Gastrocnemius medialis (tissue), 4 donors: Measurements from ENCODE around the gene SNX18. TPM values are rescaled to one million over a fixed set of nuclear protein-coding genes. Genes with fewer than 3 reads are reported as not detected.

Experiments
- ATAC-seq, 2 donors: fragments of 150-250 bp; one replicate each; pipeline ENCODE4 v1.9.1; 2016
- DNase-seq, 2 donors: peaks; one replicate each; pipeline ENCODE4 v3.0.0-alpha.2; 2019
- H3K27ac ChIP-seq, 4 donors: fragments of 200-600 bp; sonication (generic); 1 replicate in 1 of 4; 2 replicates in 3 of 4; pipeline ENCODE4 v1.5.1; 2016 to 2018; ENCODE audit warnings: mild to moderate bottlenecking in 2 of 4, moderate library complexity in 1 of 4
- H3K27me3 ChIP-seq, 3 donors: fragments of 200-600 bp; sonication (generic) in 2 of 3; 1 replicate in 1 of 3; 2 replicates in 2 of 3; pipeline versions ENCODE4 v1.5.1 to v1.6.0; 2016 to 2019; ENCODE audit warnings: mild to moderate bottlenecking in 1 of 3, moderate library complexity in 1 of 3
- H3K36me3 ChIP-seq, 2 donors: fragments of 200-600 bp; sonication (generic) in 1 of 2; one replicate each; pipeline ENCODE4 v1.5.1; 2017 to 2018
- H3K4me1 ChIP-seq, 2 donors: fragments of 200-600 bp; sonication (generic) in 1 of 2; one replicate each; pipeline ENCODE4 v1.5.1; 2016 to 2017; ENCODE audit warnings: mild to moderate bottlenecking in 2 of 2
- H3K4me3 ChIP-seq, 4 donors: fragments of 200-600 bp; sonication (generic) in 3 of 4; 1 replicate in 1 of 4; 2 replicates in 3 of 4; pipeline ENCODE4 v1.5.1; 2016 to 2019; ENCODE audit warnings: mild to moderate bottlenecking in 2 of 4
- H3K9me3 ChIP-seq, 3 donors: fragments of 200-600 bp; sonication (generic) in 2 of 3; 1 replicate in 1 of 3; 2 replicates in 2 of 3; pipeline ENCODE4 v1.5.1; 2016 to 2019
- POLR2A ChIP-seq, 2 donors: fragments of 450-650 bp; IDR thresholded peaks; one replicate each; pipeline ENCODE4 v1.6.1; 2017; ENCODE audit warnings: antibody characterized with exemption in 2 of 2, mild to moderate bottlenecking in 2 of 2, moderate library complexity in 2 of 2
- in situ Hi-C, 4 donors: fragments of 200-750 bp; cut with MboI; loops; one replicate each; pipeline versions ENCODE4 v1.15.0 to v1.8.0; 2017; ENCODE audit warnings: low sequenced_read_pairs in 4 of 4
- intact Hi-C: fragments of 100-400 bp; cut with DNase I; formaldehyde crosslinking; loops from one replicate; pipeline ENCODE4 v1.15.1; 2023; ENCODE audit warnings: low total_unique reads
- total RNA-seq, 4 donors: library from RNA; depleted of rRNA; stranded (reverse); fragments of >200 nt; gene quantifications; one replicate each; pipeline versions ENCODE4 v1.1.0 to v1.2.3, GENCODE V29; 2016
- TF ChIP-seq, protein P1 (sequence below), 5 experiments: fragments of 450-650 bp in 3 of 5; fragments of 200-600 bp in 2 of 5; sonication (generic) in 2 of 5; IDR thresholded peaks in 4 of 5; conservative IDR thresholded peaks in 1 of 5; 1 replicate in 4 of 5; 2 replicates in 1 of 5; pipeline ENCODE4 v1.5.1; 2016 to 2019; ENCODE audit warnings: antibody characterized with exemption in 5 of 5, mild to moderate bottlenecking in 3 of 5, moderate library complexity in 3 of 5

SNX18 gene
- total RNA-seq, 4 donors from 2014 or later: 16.3 to 18.5 (median 18.0) TPM

DNA sequence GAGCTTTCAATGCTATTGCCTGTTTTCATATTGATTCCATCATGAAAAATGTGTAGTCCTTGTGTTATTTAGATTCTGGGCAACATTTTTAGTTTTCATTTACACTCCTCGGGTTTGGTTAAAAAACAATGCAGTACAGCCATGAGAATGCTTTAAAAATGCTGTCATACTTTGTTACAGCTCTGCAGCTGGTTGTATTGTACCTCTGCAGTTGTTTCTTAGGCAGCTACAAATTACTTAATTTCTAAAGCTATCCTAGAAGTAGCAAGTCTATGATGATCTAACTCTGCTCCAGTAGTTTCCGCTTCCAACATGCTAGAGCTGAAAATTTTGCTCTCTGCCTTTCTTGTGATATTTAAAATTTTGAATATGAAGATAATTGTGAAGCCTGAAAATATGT, 20.2 kb downstream of the SNX18 start:
- H3K27ac ChIP-seq: peak overlapping the region in 2 of 4 donors; percentile 0 to 26
- H3K27me3 ChIP-seq: no peaks in the 10 kb centered on the region
- DNase-seq (no peak), ATAC-seq (no peak)
- H3K4me3 ChIP-seq: no peak overlapping the region
- H3K36me3 ChIP-seq: no peaks in the 10 kb centered on the region
- no peaks in the 10 kb centered on the region for H3K9me3 ChIP-seq
- in situ Hi-C loops (loop anchor here in 1 of 4 donors (25.0 kb wide), 1 partner anchor 625 kb away; the partner anchor contains the start of genes CDC20B and GPX8), intact Hi-C loops (no loop called here)
- no peak for TF ChIP-seq POLR2A (IDR thresholded peaks at IDR 0.05)
- TF ChIP-seq, protein P1, sequence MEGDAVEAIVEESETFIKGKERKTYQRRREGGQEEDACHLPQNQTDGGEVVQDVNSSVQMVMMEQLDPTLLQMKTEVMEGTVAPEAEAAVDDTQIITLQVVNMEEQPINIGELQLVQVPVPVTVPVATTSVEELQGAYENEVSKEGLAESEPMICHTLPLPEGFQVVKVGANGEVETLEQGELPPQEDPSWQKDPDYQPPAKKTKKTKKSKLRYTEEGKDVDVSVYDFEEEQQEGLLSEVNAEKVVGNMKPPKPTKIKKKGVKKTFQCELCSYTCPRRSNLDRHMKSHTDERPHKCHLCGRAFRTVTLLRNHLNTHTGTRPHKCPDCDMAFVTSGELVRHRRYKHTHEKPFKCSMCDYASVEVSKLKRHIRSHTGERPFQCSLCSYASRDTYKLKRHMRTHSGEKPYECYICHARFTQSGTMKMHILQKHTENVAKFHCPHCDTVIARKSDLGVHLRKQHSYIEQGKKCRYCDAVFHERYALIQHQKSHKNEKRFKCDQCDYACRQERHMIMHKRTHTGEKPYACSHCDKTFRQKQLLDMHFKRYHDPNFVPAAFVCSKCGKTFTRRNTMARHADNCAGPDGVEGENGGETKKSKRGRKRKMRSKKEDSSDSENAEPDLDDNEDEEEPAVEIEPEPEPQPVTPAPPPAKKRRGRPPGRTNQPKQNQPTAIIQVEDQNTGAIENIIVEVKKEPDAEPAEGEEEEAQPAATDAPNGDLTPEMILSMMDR (IDR thresholded peaks at IDR 0.05 in 4 of 5, conservative IDR thresholded peaks at IDR 0.05 in 1 of 5): no peak
- peaks cover 22 to 30% of the 10 kb centered on the region in 2 donors for H3K4me1 ChIP-seq

DNA sequence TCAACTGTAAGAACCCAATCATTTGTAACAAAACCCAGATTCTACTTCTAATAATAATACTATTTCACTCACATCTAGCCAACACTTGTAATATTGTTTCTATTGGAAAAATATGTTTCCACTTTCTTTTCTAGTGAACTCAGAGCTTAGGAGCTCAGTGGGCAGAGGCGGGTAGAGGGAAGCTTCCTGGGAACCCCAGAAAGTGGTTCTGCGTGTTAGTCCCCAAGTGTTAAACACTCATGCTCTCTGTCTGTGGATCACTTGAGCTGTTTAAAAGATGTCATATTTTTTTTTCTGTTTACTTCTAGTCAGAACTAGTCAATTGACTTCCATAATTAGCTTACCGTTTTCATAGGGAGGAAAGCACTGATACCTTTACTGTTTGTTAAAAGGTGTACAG, 20.6 kb downstream of the SNX18 start:
- ATAC-seq: no peak
- TF ChIP-seq POLR2A (IDR thresholded peaks at IDR 0.05): no peak
- TF ChIP-seq, protein P1 (IDR thresholded peaks at IDR 0.05 in 4 of 5, conservative IDR thresholded peaks at IDR 0.05 in 1 of 5): no peak
- no peaks in the 10 kb centered on the region for H3K27me3 ChIP-seq
- H3K27ac ChIP-seq: peak overlapping the region in 2 of 4 donors; percentile 0 to 26
- in situ Hi-C loops (loop anchor here in 1 of 4 donors (25.0 kb wide), 1 partner anchor 624 kb away; the partner anchor contains the start of genes CDC20B and GPX8), intact Hi-C loops (no loop called here)
- DNase-seq: no peak
- no peak overlapping the region for H3K4me3 ChIP-seq
- H3K4me1 ChIP-seq: peaks cover 21 to 29% of the 10 kb centered on the region in 2 donors
- no peaks in the 10 kb centered on the region for H3K9me3 ChIP-seq
- H3K36me3 ChIP-seq: no peaks in the 10 kb centered on the region

DNA sequence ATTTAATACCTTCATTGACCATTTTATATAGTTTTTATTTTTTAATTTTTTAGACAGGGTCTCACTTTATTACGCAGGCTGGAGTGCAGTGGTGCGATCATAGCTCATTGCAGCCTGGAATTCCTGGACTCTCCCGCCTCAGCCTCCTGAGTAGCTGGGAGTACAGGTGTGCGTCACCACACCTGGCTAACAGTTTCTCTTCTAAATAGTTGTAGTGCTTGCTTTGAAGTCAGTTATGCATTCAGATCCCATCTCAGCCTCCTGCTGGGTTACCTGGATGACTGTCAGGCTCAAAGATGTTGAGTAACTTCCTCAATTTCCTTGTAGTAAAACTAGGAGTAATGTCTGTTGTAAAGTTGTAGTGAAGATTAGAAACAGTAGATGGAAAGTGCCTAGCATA, 21.4 kb downstream of the SNX18 start:
- H3K9me3 ChIP-seq: no peaks in the 10 kb centered on the region
- TF ChIP-seq POLR2A (IDR thresholded peaks at IDR 0.05): no peak
- TF ChIP-seq, protein P1 (IDR thresholded peaks at IDR 0.05 in 4 of 5, conservative IDR thresholded peaks at IDR 0.05 in 1 of 5): no peak
- H3K36me3 ChIP-seq: no peaks in the 10 kb centered on the region
- no peak overlapping the region for H3K27ac ChIP-seq
- H3K4me3 ChIP-seq: no peak overlapping the region
- peaks cover 12 to 21% of the 10 kb centered on the region in 2 donors for H3K4me1 ChIP-seq
- in situ Hi-C loops (loop anchor here in 1 of 4 donors (25.0 kb wide), 1 partner anchor 623 kb away; the partner anchor contains the start of genes CDC20B and GPX8), intact Hi-C loops (no loop called here)
- ATAC-seq (no peak), DNase-seq (no peak)
- H3K27me3 ChIP-seq: no peaks in the 10 kb centered on the region

DNA sequence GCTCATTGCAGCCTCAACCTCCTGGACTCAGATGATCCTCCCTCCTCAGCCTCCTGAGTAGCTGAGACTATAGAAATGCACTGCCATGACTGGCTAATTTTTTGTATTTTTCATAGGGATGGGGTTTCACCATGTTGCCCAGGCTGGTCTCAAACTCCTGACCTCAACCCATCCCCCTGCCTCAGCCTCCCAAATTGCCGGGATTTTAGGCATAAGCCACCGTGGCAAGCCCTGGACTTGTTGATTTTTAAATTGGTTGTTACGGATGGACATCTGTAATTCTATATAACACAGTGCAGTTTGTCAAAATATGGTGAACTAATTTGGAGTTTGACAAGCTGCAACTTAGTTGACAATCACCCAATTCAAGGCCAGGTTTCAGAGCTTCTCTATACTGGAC, 22.7 kb downstream of the SNX18 start:
- intact Hi-C loops (no loop called here), in situ Hi-C loops (loop anchor here in 1 of 4 donors (25.0 kb wide), 1 partner anchor 622 kb away; the partner anchor contains the start of genes CDC20B and GPX8)
- no peak for TF ChIP-seq POLR2A (IDR thresholded peaks at IDR 0.05)
- TF ChIP-seq, protein P1 (IDR thresholded peaks at IDR 0.05 in 4 of 5, conservative IDR thresholded peaks at IDR 0.05 in 1 of 5): no peak
- DNase-seq (no peak), ATAC-seq (no peak)
- Histone ChIP-seq H3K4me3 (no peak overlapping the region), H3K36me3 (no peaks in the 10 kb centered on the region), H3K27me3 (no peaks in the 10 kb centered on the region), H3K9me3 (no peaks in the 10 kb centered on the region), H3K4me1 (peaks cover 0 to 9% of the 10 kb centered on the region in 2 donors), H3K27ac (no peak overlapping the region)
